Measurements from ENCODE around the gene ASCC3. TPM values are rescaled to one million over a fixed set of nuclear protein-coding genes. Genes with fewer than 3 reads are reported as not detected.
A peak's percentile ranks its signal among the peaks of the same experiment; 100 is the strongest.

ASCC3 gene
- total and polyA plus RNA-seq, 2 experiments from 2014 or later: 92.9 to 129 TPM

- no peak for DNase-seq (ENCODE audit: low spot score)
- H3K4me1 ChIP-seq (ENCODE audit: insufficient read depth): no peaks in the 10 kb centered on the region
- peaks cover 2% of the 10 kb centered on the region; the same call in 1 of the 3 replicates for H3K4me1 Mint-ChIP-seq
- no peaks in the 10 kb centered on the region for H3F3A ChIP-seq (replicated peaks; ENCODE audit: low read depth)
- no peaks in the 10 kb centered on the region for H4K20me1 ChIP-seq (replicated peaks; ENCODE audit: insufficient read depth)
- H3K9me3 Mint-ChIP-seq: no peaks in the 10 kb centered on the region
- no peak overlapping the region for H3K4me3 Mint-ChIP-seq
- H3K36me3 Mint-ChIP-seq (ENCODE audit: low read depth): no peaks in the 10 kb centered on the region
- peaks cover 45% of the 10 kb centered on the region for H3K79me2 ChIP-seq (replicated peaks; ENCODE audit: insufficient read depth)
- ATAC-seq: no peak
- peaks cover 4% of the 10 kb centered on the region for H3K27me3 Mint-ChIP-seq (ENCODE audit: insufficient read depth, low read depth, poor library complexity)
- H3K4me2 ChIP-seq: no peak overlapping the region
- no peaks in the 10 kb centered on the region for H3K9me2 ChIP-seq (ENCODE audit: insufficient read depth)
- TF ChIP-seq CTCF (conservative IDR thresholded peaks at IDR 0.05; ENCODE audit: low read depth in 2 of 2) (no peak), STAT1 (IDR thresholded peaks at IDR 0.05; ENCODE audit: unreplicated experiment) (no peak)
- no peak overlapping the region for H3K27ac Mint-ChIP-seq
- H3K27ac ChIP-seq (ENCODE audit: low read depth): no peak overlapping the region
- no peak overlapping the region for H2AFZ ChIP-seq
- H3K4me3 ChIP-seq: no peak overlapping the region
- no peaks in the 10 kb centered on the region for H3K27me3 ChIP-seq (ENCODE audit: insufficient read depth)
- no peaks in the 10 kb centered on the region for H3K36me3 ChIP-seq (ENCODE audit: insufficient read depth)
Observed at GRCh38 chr6:100806296-100806695, 74.8 kb downstream of the ASCC3 start.

- Histone ChIP-seq H3K4me2 (no peak overlapping the region), H3F3A (replicated peaks; ENCODE audit: low read depth) (no peaks in the 10 kb centered on the region), H3K4me3 (no peak overlapping the region), H3K36me3 (ENCODE audit: insufficient read depth) (0 out of 2 replicates have a peak, but pooled peaks cover 3% of the 10 kb centered on the region), H3K4me1 (ENCODE audit: insufficient read depth) (no peaks in the 10 kb centered on the region), H3K27ac (ENCODE audit: low read depth) (no peak overlapping the region), H2AFZ (no peak overlapping the region), H3K9me2 (ENCODE audit: insufficient read depth) (no peaks in the 10 kb centered on the region), H4K20me1 (replicated peaks; ENCODE audit: insufficient read depth) (no peaks in the 10 kb centered on the region), H3K27me3 (ENCODE audit: insufficient read depth) (no peaks in the 10 kb centered on the region), H3K79me2 (replicated peaks; ENCODE audit: insufficient read depth) (peaks cover 22% of the 10 kb centered on the region; the same call in 1 of the 2 replicates)
- peaks cover 4% of the 10 kb centered on the region for H3K27me3 Mint-ChIP-seq (ENCODE audit: insufficient read depth, low read depth, poor library complexity)
- no peak overlapping the region for H3K4me3 Mint-ChIP-seq
- H3K36me3 Mint-ChIP-seq (ENCODE audit: low read depth): peaks cover 3% of the 10 kb centered on the region; the same call in 1 of the 3 replicates
- ATAC-seq: no peak
- no peaks in the 10 kb centered on the region for H3K4me1 Mint-ChIP-seq
- H3K27ac Mint-ChIP-seq: peak overlapping the region; percentile 46; the same call in 1 of the 2 replicates
- no peaks in the 10 kb centered on the region for H3K9me3 Mint-ChIP-seq
- no peak for DNase-seq (ENCODE audit: low spot score)
- TF ChIP-seq ETS1 (IDR thresholded peaks at IDR 0.05) (no peak), JUNB (IDR thresholded peaks at IDR 0.05; ENCODE audit: unreplicated experiment) (no peak), REST (IDR thresholded peaks at IDR 0.05; ENCODE audit: unreplicated experiment) (no peak), ZNF114 (CRISPR knock-in tag; IDR thresholded peaks at IDR 0.05) (no peak)
Observed at GRCh38 chr6:100803264-100804045, 77.7 kb downstream of the ASCC3 start.

Measured in GM23338 (cell line).